Measurements from ENCODE around the gene ACHE.
"Not testable (repeated sequence)": the region's sequence is repeated elsewhere in the genome, so short reads cannot be mapped to it uniquely, and the experiment has no call there.

ACHE gene

GRCh38 chr7:100860702-100861615 lies 34.7 kb downstream of the ACHE start:
- DNase-seq, result no peak

GRCh38 chr7:100859856-100860255 lies 35.8 kb downstream of the ACHE start:
- no peak for DNase-seq

- no peak for DNase-seq
These were observed 38.8 kb downstream of the ACHE start for GRCh38 chr7:100856871-100857282.

DNA sequence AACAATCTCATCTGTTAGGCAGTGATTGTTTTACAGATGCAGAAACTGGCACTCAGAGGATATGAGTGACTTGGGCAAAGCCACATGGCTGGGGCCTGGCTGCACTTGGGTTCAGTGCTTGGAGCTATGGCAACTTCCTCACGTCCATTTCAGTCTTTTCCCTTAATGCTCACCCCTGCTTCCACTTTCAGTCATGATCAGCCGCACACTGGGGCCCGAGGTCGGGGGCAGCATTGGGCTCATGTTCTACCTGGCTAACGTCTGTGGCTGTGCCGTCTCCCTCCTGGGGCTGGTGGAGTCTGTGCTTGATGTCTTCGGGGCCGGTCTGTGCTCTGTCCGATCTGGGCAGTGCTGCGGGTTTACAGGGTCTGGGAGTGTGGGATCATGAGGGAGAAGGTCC lies 40.2 kb downstream of the ACHE start:
- no peak for DNase-seq

DNA sequence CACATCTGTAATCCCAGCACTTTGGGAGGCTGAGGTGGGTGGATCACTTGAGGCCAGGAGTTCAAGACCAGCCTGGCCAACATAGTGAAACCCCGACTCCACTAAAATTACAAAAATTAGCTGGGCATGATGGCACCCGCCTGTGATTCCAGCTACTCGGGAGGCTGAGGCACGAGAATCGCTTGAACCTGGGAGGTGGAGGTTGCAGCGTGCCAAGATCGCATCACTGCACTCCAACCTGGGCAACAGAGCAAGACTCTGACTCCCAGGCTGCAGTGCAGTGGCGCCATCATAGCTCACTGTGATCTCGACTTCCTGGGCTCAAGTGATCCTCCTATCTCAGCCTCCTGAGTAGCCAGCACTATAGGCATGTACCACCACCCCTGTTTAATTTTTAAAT lies 40.8 kb downstream of the ACHE start:
- DNase-seq, result not testable (repeated sequence)

DNA sequence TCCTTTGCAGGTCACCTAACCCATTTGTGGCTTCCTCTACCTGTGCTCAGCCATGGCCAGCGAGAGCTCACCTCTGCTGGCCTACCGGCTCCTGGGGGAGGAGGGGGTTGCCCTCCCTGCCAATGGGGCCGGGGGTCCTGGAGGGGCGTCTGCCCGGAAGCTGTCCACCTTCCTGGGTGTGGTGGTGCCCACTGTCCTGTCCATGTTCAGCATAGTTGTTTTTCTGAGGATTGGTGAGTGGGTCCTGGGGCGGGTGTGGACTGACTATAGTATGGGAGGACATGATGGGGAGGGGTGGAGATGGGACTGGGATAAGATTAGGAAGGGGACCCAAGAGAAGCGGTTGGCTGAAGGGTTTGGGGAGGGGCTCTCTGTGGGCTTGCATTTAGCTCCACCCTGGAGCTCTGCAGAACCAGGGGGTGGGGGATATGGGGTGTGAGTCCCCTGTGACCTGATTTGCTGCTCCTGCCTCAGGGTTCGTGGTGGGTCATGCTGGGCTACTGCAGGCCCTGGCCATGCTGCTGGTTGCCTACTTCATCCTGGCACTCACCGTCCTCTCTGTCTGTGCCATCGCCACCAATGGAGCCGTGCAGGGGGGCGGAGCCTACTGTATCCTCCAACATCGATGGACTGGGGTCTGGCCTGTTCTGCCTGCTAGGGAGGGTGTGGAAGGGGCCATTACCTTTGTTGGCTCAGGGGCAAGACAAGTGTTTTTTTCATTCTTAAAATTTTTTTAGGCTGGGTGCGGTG lies 41.4 kb downstream of the ACHE start:
- no peak for DNase-seq

GRCh38 chr7:100852048-100852872 lies 43.4 kb downstream of the ACHE start, which contains the start of gene SLC12A9:
Gene SLC12A9 (plus strand): TSS chr7:100852713. CDS start chr7:100854198, 1,485 bp downstream.
- peak; percentile 73 for DNase-seq

GRCh38 chr7:100847360-100847759 lies 48.3 kb downstream of the ACHE start:
- DNase-seq, result no peak

- DNase-seq, result no peak
These were observed 55.1 kb downstream of the ACHE start for GRCh38 chr7:100840470-100841100.
